ENCODE data around the gene HSPBP1.
"Not testable (repeated sequence)": the region's sequence is repeated elsewhere in the genome, so short reads cannot be mapped to it uniquely, and the experiment has no call there.

The HSPBP1 gene

DNA sequence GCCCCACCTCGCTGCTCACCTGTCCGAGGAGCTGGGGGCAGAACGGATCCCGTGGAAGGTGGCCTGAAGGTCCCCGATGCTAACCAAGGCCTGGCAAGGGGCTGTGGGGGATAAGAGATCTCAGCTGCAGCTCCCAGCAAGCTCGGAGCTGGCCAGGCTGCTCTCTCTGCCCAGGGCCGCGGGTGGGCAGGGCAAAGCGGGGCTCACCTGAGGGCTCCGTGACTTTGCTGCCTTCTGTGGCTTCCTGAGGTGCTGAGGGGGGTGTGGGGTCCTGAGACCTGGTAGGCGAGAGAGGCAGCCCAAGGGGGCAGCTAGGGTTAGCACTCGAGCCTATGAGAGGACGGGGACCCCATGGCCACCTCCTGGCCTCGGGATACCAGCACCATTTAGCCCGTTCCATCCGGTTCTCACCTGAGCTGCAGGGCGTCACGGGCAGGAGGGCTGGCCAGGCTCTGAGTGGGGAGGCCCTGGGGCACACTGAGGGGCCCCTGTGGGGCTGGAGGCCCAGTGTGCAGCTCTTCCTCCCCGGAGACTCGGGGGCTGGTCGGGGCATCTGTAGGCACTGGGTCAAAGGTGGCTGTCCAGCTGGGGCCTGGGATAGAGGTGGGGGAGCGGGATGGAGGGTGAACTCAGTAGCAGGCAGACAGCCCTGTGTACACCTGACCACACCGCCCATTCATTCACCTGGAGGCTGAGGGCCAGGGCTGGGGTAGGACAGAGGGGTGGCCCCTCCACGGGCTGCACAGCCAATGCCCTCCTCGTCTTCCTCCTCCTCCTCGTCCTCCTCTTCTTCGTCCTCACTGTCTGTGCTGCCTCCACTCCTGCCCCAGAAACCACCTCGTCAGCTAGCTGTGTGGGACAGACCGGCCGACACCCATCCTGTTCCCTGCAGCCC lies 48.3 kb downstream of the HSPBP1 start:
- no peak for DNase-seq

DNA sequence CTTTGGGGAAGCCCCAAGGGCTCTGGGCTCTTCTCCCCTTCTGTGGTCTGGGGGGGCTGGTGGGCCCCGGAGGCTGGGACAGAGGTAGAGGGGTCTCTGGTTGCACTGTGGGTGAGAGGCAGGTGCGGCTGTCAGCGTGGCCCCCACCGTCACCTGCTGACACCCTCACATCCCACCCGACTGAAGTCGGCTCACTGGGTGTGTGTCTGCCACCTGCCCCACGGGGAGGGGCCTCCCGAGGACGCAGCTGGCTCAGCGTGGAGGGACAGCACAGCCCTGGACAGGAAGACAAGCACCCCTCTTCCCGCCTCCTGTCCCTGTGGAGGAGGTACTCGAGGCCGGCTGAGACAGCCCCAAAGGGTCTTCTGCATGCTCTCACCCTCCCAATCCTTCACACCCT lies 49.1 kb downstream of the HSPBP1 start:
- no peak for DNase-seq

DNA sequence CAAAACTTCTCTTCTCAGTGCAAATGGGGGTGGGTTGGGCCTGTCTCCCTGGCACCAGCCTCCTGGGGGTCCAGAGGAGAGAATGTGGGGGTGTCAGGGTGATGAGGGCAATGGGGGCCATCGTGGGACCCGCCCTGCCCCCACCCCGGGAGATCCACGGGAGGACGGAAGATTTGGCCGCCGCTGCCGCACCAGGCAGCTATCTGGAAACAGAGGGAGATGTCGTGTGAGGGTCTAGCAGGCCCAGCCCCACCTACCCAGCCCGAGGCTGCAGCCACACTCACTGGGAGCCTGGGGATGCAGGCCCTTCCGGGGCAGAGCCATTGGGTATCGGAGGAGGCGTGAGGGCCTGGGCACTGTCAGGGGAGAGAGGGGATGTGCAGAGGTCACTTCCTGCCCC lies 49.6 kb downstream of the HSPBP1 start:
- no peak for DNase-seq

DNA sequence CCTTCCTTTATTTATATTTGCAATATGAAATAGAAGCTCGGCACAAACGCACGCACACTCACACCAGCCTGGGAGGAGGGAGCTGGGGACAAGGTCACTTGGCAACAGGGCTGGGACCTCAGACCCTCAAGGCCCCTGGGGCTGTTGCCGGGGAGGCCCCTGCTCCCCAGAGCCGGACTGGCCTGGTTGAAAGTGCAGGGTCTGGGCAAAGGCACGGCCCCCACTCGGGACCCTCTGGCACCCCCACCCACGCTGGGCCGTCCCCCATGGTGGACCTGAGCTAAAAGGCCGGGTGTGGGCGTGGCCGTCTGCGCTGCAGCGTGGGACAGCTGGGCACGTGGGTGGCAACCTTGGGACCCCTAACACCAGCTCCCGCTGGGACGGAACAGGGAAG lies 50.1 kb downstream of the HSPBP1 start:
- DNase-seq = no peak

DNA sequence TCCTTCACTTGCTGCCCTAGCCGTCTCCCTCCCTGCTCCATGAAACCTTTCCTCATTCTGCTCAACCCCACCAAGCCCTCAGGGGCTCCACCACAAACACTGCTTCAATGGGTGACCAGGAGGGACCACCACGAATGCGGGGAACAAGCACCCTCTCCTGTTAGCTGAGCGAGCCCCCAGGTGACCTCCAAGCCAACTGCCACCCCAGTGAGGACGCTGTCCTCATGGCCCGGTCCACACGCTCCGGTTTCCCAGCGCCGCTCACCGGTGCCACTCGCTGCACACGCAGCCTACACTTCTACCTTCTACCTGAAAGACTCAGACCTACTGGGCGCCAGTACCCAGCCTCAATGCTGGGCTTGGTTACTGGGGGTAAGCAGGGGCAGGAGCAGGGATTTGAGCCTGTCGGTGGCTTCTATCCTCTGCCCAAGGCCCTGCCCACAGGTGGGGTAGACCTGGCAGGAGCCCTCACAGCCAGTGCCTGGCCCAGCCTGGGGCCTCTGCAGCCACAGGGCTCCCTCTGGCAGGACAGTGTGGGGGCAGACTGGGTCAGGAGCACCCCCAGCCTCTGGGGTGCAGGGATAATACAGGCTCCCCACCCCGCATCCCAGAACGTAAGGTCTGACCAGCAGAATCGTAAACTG lies 50.6 kb downstream of the HSPBP1 start:
- DNase-seq = no peak

GRCh38 chr19:55228403-55229031 lies 51.4 kb downstream of the HSPBP1 start, which contains the start of gene TMEM86B:
TMEM86B (minus strand) TSS chr19:55228763; CDS start chr19:55228741, 22 bp downstream.
- no peak for DNase-seq

- no peak for DNase-seq
Observed at GRCh38 chr19:55228015-55228391, 51.9 kb downstream of the HSPBP1 start.

- no peak for DNase-seq
Observed at GRCh38 chr19:55227241-55228014, 52.5 kb downstream of the HSPBP1 start.

DNA sequence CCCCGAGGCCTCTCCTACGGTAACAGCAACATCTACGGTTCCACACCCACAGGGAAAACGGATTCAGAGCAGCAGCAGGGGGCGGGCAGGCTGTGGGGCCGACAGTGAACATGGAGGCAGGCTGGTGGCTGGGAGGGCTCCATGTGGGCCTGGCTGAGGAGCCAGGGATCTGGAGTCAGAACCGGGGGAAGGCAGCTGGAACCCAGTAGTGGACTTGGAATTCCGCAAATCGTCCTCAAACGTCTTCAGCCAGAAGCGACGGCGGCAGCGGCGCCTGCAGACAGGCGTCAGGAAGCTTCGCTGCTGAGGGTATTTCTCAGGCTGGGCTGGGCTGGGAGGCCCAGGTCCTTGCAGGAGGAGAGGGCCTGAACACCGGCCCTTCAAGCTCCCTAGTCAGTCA lies 53.1 kb downstream of the HSPBP1 start:
- no peak for DNase-seq

DNA sequence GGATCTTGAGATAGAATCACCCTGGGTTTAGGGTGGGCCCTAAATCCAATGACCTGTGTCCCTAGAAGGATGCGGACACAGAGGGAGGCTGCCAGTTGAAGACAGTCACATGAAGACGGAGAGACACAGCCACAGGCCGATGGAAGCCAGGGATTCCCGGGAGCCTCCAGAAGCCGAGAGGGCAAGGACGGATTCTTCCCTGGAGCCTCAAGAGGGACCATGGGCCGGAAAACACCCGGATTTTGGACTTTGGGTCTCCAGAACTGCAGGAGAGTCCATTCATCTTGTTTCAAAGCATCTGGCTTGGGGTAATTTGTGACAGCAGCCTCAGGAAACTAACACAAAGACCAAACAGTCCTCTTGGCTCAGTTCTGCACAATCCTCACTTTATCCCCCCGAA lies 53.6 kb downstream of the HSPBP1 start:
- no peak for DNase-seq

DNA sequence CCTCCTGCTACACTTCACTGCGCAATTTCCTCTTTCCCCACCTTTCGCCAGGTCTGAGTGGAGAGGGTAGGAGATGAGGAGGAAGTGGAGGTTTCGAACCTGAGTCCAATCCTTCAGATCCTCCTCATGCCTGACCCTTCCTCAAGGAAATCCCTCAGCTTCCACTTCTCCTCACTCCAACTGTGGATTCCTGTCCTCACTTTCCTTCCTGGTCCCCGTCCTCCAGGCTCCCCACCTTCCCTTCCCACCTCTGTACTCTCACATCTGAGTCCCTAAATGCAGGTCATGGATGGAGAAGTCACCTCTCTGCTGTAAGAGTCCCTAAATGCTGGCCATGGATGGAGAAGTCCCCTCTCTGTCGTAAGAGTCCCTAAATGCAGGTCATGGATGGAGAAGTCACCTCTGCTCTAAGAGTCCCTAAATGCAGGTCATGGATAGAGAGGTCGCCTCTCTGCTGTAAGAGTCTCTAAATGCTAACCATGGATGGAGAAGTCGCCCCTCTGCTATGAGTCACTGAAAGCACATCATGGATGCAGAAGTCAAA lies 54.4 kb downstream of the HSPBP1 start:
- DNase-seq = no peak

DNA sequence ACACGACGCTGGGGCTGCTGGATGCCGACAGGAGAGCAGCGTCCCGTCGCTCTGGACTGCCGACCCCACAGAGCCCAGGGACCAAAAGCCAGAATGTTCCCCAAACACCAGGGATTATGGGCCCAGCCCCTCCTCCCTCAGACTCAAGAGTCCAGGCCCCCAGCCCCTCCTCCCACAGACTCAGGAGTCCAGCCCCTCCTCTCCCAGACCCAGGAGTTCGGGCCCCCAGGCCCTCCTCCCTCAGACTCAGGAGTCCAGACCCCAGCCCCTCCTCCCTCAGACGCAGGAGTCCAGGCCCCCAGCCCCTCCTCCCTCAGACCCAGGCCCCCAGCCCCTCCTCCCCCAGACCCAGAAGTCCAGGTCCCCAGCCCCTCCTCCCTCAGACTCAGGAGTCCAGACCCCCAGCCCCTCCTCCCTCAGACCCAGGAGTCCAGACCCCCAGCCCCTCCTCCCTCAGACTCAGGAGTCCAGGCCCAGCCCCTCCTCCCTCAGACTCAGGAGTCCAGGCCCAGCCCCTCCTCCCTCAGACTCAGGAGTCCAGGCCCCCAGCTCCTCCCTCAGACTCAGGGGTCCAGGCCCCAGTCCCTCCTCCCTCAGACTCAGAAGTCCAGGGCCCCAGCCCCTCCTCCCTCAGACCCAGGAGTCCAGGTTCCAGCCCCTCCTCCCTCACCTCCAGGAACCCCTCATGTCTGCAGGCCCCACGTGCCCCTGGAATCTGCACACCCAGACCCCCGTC lies 55.1 kb downstream of the HSPBP1 start:
- DNase-seq = not testable (repeated sequence)

DNA sequence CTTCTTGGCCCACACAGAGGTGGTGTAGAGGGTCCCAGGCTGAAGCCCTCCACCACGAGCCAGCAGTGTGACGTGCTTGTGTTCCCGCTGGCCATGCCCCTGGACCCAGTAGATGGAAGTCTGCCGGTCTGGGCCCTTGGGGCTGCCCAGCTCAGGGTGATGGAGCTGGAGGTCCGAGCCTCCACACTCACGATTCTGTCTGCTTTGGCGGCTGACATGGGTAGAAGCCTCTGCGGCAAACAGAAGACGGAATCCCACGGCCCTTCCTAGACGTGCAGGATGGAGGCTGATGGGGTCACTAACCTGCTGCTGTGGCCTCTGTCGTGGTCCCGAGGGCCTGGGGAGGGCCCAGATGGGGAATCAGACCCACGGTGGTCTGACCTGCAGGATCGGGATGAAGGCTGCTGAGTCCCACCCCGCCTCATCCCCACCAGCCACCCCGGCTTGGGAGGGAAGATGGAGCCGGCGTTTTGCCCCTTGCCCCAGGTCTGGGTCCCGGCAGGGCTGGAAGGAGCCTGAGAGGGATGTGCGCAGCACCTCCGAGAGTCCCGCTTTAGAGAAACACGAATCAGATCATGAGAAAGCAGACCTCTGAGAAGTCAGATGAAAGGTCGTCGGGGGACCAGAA lies 55.8 kb downstream of the HSPBP1 start:
- no peak for DNase-seq

DNA sequence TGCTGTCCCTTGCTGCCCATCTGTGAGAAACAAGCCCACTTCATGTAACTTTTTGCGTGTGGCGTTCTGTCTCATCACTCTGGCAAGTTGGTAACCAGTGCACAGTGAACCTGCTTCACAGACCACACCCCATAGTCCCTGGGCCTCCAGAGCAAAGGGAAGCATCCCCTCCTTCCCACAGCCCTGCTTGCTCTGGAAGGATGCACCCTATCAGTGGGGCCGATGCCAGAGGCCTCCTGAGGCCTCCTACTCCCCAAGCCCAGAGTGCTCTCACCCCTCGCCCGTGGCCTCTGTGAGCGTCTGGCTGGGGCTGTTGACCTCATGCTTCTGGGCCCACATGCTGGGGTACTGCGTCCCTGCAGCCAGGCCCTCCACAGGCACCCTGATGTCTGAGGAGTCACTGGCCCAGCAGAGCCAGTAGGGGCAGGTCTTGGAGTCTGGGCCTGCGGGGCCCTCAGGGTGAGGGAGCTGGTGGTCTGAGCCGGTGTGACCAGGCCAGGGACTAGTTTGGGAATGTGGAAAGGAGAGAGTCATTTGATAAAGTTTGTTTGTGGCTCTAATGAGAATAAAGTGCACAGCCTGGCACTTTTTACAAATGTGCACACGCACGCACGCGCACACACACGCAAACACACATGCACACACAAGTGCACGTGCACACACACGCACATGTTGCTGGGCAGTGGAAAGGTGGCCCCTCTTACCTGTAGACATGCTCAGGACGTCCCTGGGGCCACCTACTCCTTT lies 56.4 kb downstream of the HSPBP1 start:
- no peak for DNase-seq

DNA sequence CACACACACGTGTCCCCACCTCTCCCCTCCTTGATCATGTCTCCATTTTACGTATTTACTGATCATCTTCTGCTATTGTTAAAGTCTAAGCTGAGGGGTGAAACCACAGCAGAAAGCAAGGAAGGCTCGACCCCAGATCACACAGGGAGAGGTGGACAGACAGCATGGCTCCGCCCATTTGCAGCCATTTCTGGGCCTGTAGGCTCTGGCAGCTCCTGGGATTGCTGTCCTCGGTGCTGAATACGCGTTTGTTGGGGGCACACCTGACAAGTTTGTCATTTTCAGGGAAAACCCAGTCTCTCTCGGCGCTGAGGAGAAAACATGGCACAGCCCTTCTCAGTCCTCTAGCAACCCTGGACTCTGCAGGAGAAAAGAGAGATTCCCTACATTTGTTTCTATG lies 59.4 kb downstream of the HSPBP1 start:
- DNase-seq = no peak

DNA sequence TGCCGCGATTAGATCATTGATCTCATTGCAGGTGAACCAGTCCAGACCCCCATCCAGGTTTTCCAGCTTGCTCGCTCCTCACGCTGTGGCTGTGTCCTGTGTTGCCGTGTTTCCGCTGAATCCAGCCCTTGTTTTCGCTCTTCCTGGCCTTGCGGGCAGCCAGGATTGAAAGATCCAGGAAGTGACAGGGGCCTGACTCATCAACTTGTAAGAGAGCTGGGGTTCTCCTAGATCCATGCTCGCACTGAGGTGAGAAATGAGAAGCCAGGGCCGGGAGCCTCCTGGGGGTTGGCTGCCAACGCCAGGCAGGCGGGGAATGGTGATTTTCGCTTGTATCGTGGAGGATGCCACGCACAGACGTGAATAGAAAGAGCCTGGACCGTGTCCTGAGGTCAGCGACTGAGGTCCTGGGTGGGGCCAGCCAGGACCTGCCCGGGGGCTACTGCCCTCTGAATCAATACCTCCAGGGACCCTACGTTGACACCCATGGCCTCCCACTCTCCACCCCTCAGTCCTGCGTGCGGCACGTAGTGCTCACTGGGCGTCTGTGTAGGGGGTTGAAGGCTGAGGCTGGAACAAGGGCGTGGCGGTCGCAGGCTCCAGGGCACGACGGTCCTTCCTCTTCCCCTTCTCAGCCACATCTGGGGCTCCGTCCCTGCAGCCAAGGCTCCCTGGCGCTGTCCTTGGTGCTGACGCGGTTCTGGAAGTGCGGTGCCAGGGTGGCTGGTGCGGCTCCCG lies 63.3 kb downstream of the HSPBP1 start:
- peak; percentile 85 for DNase-seq

DNA sequence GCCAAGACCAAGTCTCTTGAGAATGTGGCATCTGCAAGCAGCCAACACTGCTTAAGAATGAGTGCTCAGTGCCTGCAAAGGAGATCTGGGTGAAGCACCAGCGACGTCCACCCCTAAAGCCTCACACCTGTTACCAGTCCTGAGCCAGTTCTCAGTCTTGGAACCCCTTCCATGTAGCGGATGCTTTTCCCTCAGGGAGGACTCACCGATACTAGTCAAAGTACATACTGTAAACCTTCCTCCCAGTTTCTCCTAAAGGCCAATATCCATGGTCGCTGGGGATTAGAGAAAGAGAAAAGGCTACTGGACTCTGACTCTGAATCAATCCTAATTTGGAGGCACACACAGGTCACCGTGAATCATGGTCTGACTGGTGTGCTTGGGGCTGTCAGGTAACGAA lies 66.4 kb downstream of the HSPBP1 start:
- DNase-seq = no peak

DNA sequence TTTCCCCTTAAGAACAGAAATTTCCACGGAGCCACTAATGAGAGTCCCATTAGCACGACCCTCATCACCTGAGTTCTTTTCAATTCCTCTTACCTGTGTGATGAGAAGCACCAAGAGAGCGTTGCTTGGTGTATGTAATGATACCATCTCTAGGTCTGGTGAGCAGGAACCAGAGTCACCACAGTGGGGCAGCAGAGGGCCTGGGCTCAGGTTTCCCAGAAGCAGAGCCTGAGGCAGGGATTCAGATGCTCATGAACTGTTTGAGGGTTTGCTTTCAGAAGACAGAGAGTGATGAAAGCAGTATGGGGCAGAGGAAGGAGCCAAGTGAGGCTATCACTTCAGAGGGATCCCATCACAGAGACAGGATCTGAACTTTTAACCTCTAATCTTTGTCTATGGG lies 67.5 kb downstream of the HSPBP1 start:
- DNase-seq = no peak

Measured in femur (tissue), 1 donor.